Natural killer cell (primary cell): ENCODE measurements around the gene GPC1. TPM values are rescaled to one million over a fixed set of nuclear protein-coding genes. Genes with fewer than 3 reads are reported as not detected.
A peak's percentile ranks its signal among the peaks of the same experiment; 100 is the strongest.

Experiments
- ATAC-seq, 3 donors: fragments of 150-1000 bp in 2 of 3; fragments of 200-7000 bp in 1 of 3; cut with Tn5 transposase; 1 replicate in 1 of 3; 2 replicates in 2 of 3; pipeline ENCODE4 v1.10.0; 2021; ENCODE audit warnings: mild to moderate bottlenecking in 2 of 3, moderate library complexity in 2 of 3
- DNase-seq, 2 donors: peaks; one replicate each; pipeline versions ENCODE4 v3.0.0 to v3.0.0-alpha.2; 2013 to 2021; ENCODE audit warnings: mixed read lengths in 1 of 2
- H3K27ac ChIP-seq: one replicate; pipeline ENCODE4 v1.5.1; 2013; ENCODE audit warnings: mild to moderate bottlenecking, low read length
- H3K27me3 ChIP-seq: one replicate; pipeline ENCODE4 v1.6.1; 2013; ENCODE audit warnings: low read length; ENCODE audit not compliant: control insufficient read depth, insufficient read depth
- H3K36me3 ChIP-seq: one replicate; pipeline ENCODE4 v1.6.1; 2013; ENCODE audit warnings: low read length; ENCODE audit not compliant: control insufficient read depth, insufficient read depth
- H3K4me1 ChIP-seq: one replicate; pipeline ENCODE4 v1.6.1; 2013; ENCODE audit warnings: low read length; ENCODE audit not compliant: control insufficient read depth, insufficient read depth
- H3K4me3 ChIP-seq: one replicate; pipeline ENCODE4 v1.5.1; 2013; ENCODE audit warnings: low read length
- H3K9me3 ChIP-seq: one replicate; pipeline ENCODE4 v1.6.1; 2013; ENCODE audit warnings: low read length; ENCODE audit not compliant: control insufficient read depth, insufficient read depth
- H3K27ac Mint-ChIP-seq, 2 donors: one replicate each; pipeline ENCODE4 v1.8.0; 2022; ENCODE audit warnings: mild to moderate bottlenecking in 2 of 2, mixed read lengths in 2 of 2, moderate library complexity in 1 of 2
- H3K27me3 Mint-ChIP-seq, 2 donors: one replicate each; pipeline ENCODE4 v1.8.0; 2022; ENCODE audit warnings: low read depth in 2 of 2, mixed read lengths in 2 of 2
- H3K36me3 Mint-ChIP-seq: one replicate; pipeline ENCODE4 v1.8.0; 2022; ENCODE audit warnings: mixed read lengths
- H3K4me1 Mint-ChIP-seq, 2 donors: one replicate each; pipeline ENCODE4 v1.8.0; 2022; ENCODE audit warnings: mixed read lengths in 2 of 2
- H3K4me3 Mint-ChIP-seq: one replicate; pipeline ENCODE4 v1.8.0; 2022; ENCODE audit warnings: mild to moderate bottlenecking, moderate library complexity, mixed read lengths
- H3K9me3 Mint-ChIP-seq, 2 donors: one replicate each; pipeline ENCODE4 v1.8.0; 2022; ENCODE audit warnings: mixed read lengths in 2 of 2
- CTCF ChIP-seq: fragments of 200-600 bp; IDR thresholded peaks from one replicate; pipeline ENCODE4 v1.8.0; 2022; ENCODE audit warnings: antibody characterized with exemption
- WGBS: methylation state at CpG from one replicate; pipeline ENCODE4 v1.1.7; 2013; ENCODE audit warnings: missing lambda C conversion rate; ENCODE audit not compliant: insufficient coverage; 5-methylcytosine and 5-hydroxymethylcytosine counted together
- intact Hi-C: fragments of 100-400 bp; cut with micrococcal nuclease; formaldehyde crosslinking; loops from one replicate; pipeline ENCODE4 v1.14.2; 2022
- total RNA-seq, 4 donors: library from RNA; stranded (reverse); fragments of 120-200 nt in 1 of 4; gene quantifications; one replicate each; pipeline versions ENCODE4 v1.2.3 to v1.2.4, GENCODE V29; 2013 to 2022

The GPC1 gene
- total RNA-seq, 3 donors from 2014 or later (not counting 1 experiment from before 2014, with no cell fraction given), result 0.79 to 1.4 (median 0.94) TPM

GRCh38 chr2:240463866-240464481 is 28.5 kb downstream of the GPC1 start:
- H3K9me3 Mint-ChIP-seq, result no peaks in the 10 kb centered on the region
- intact Hi-C loops, result no loop called here
- H3K9me3 ChIP-seq, result no peaks in the 10 kb centered on the region
- H3K27me3 ChIP-seq, result no peaks in the 10 kb centered on the region
- no peaks in the 10 kb centered on the region for H3K4me1 ChIP-seq
- ATAC-seq, result no peak
- H3K36me3 ChIP-seq, result no peaks in the 10 kb centered on the region
- H3K27ac Mint-ChIP-seq, result no peak overlapping the region
- H3K27ac ChIP-seq, result no peak overlapping the region
- no peak overlapping the region for H3K4me3 ChIP-seq
- H3K36me3 Mint-ChIP-seq, result no peaks in the 10 kb centered on the region
- no peaks in the 10 kb centered on the region for H3K27me3 Mint-ChIP-seq
- H3K4me1 Mint-ChIP-seq, result no peaks in the 10 kb centered on the region
- 97% methylated on average over 21 of the region's 21 CpGs for WGBS
- peak in 1 of 2 donors; percentile 7 for DNase-seq
- H3K4me3 Mint-ChIP-seq, result no peak overlapping the region
- TF ChIP-seq CTCF, result no peak

- Histone ChIP-seq H3K27ac (no peak overlapping the region), H3K4me1 (no peaks in the 10 kb centered on the region), H3K27me3 (no peaks in the 10 kb centered on the region), H3K36me3 (no peaks in the 10 kb centered on the region), H3K4me3 (no peak overlapping the region), H3K9me3 (no peaks in the 10 kb centered on the region)
- whole genome bisulfite sequencing, result 93% methylated on average over 43 of the region's 43 CpGs
- DNase-seq, result peak in 1 of 2 donors; percentile 12
- H3K4me3 Mint-ChIP-seq, result no peak overlapping the region
- peaks cover 0 to 4% of the 10 kb centered on the region in 2 donors for H3K4me1 Mint-ChIP-seq
- no peak for TF ChIP-seq CTCF
- no peaks in the 10 kb centered on the region for H3K36me3 Mint-ChIP-seq
- no peaks in the 10 kb centered on the region for H3K9me3 Mint-ChIP-seq
- no peak for ATAC-seq
- H3K27me3 Mint-ChIP-seq, result no peaks in the 10 kb centered on the region
- intact Hi-C loops, result no loop called here
- H3K27ac Mint-ChIP-seq, result no peak overlapping the region
These were observed 29.2 kb downstream of the GPC1 start for GRCh38 chr2:240464514-240465241.

- 93% methylated on average over 22 of the region's 22 CpGs for WGBS
- peak in 1 of 2 donors; percentile 12 for DNase-seq
These were observed 29.9 kb downstream of the GPC1 start for GRCh38 chr2:240465268-240465764.

More at GRCh38 chr2:240465268-240465764, 29.9 kb downstream of the GPC1 start:
- H3K36me3 ChIP-seq, result no peaks in the 10 kb centered on the region
- no peaks in the 10 kb centered on the region for H3K4me1 ChIP-seq
- Mint-ChIP-seq H3K27ac (no peak overlapping the region), H3K4me3 (no peak overlapping the region), H3K9me3 (no peaks in the 10 kb centered on the region), H3K4me1 (peaks cover 0 to 4% of the 10 kb centered on the region in 2 donors), H3K27me3 (no peaks in the 10 kb centered on the region), H3K36me3 (no peaks in the 10 kb centered on the region)
- H3K27me3 ChIP-seq, result no peaks in the 10 kb centered on the region
- no peak for TF ChIP-seq CTCF
- intact Hi-C loops, result no loop called here
- H3K9me3 ChIP-seq, result no peaks in the 10 kb centered on the region
- no peak for ATAC-seq
- no peak overlapping the region for H3K4me3 ChIP-seq
- H3K27ac ChIP-seq, result no peak overlapping the region
